GM12865 (cell line): ENCODE results near the gene VPS13C.

Experiments used
- DNase-seq: peaks from one replicate; pipeline ENCODE4 v3.0.0; 2010; ENCODE audit warnings: low read depth
- H3K4me3 ChIP-seq: 2 replicates; pipeline ENCODE4 v1.5.1; 2011; ENCODE audit warnings: mild to moderate bottlenecking, low read depth, low read length, control low read depth
- CTCF ChIP-seq: IDR thresholded peaks from 2 replicates; pipeline ENCODE4 v1.5.1; 2011; ENCODE audit warnings: low read length, control low read depth, low read depth, inconsistent platforms; ENCODE audit not compliant: insufficient read depth; ENCODE audit errors: missing control alignments

Gene VPS13C

DNA sequence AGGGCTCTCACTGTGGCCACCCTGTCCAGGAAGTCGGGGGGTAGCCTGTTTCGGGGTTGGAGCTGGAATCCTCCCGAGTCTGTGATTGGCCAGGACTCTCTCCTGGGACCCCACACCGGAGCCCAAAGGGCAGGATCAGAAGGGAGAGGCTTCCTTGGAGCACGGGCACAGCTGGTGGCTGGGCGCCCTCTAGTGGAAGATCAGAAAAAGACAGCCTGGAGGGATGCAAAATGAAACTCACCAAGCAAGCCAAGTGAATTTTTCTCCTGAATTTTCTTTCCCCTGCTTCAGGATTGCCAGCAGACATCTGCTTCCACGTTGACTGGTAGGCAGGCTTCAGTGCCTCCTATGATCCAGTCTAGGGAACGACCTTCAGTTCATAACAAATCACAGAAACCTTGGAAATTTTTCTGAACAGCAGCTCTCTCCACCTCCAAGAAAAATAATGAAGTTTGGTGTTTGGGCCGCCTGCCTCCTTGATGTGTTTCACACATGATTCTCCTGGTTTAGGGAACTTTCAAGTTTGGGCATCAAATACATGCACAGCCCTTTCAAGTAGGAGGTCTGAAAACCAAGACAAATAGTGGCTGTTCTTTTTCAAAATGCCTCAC lies 224.6 kb downstream of the VPS13C start:
- DNase-seq, result peak; percentile 54
- peak; percentile 95 for TF ChIP-seq CTCF
- no peak overlapping the region for H3K4me3 ChIP-seq

GRCh38 chr15:61835029-61835428 lies 225.2 kb downstream of the VPS13C start:
- H3K4me3 ChIP-seq, result no peak overlapping the region
- DNase-seq, result no peak
- TF ChIP-seq CTCF, result no peak

- peak; percentile 91 for TF ChIP-seq CTCF
- H3K4me3 ChIP-seq, result no peak overlapping the region
- DNase-seq, result peak; percentile 77
Measured at GRCh38 chr15:61834076-61834697, 226.1 kb downstream of the VPS13C start.

DNA sequence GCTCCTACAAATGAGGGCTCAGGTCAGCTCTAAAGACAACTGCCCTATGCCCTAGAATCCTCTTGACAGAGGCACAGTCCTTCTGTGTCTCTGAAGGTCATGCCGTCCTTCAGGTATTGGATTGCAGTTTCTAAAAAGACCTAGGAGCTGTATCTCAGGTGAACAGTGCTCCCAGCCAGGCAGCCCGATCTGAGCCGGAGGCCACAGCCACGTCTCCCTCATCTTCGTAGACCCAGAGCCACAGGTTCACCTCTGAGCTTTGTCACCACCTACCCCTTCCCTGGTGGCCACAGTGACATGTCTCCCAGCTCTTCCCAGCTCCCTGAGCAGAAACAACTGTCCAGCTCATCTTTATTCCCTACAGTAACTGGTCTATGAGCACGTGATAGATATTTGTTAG lies 228.0 kb downstream of the VPS13C start:
- no peak overlapping the region for H3K4me3 ChIP-seq
- TF ChIP-seq CTCF, result no peak
- no peak for DNase-seq

DNA sequence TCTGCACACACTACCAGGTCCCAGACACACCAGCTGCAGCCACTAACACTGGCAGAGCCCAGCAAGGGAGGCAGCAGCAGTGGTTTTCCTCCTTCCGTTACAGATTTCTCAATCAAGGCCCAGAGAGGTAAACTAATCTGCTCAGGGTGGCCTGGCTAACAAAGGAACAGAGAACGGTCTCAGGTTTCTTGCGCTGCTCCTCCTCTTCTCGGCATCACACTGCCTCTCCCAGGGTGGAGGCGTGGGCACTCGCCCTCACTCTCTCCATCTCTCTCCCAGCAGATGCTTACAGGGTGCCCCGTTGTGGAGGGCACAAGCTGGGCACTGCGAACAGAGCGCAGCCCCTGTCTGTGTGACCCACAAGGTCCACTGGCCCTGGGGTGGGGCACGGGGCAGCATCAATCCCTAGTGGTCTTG lies 228.7 kb downstream of the VPS13C start:
- no peak overlapping the region for H3K4me3 ChIP-seq
- TF ChIP-seq CTCF, result no peak
- DNase-seq, result no peak

- no peak for TF ChIP-seq CTCF
- H3K4me3 ChIP-seq, result no peak overlapping the region
- no peak for DNase-seq
Measured at GRCh38 chr15:61830536-61831330, 229.5 kb downstream of the VPS13C start.
